Neutrophil (primary cell): Measurements from ENCODE around the gene GPR132.
A peak's percentile ranks its signal among the peaks of the same experiment; 100 is the strongest.
"Not testable (repeated sequence)": the region's sequence is repeated elsewhere in the genome, so short reads cannot be mapped to it uniquely, and the experiment has no call there.

Source experiments
- H3K27ac ChIP-seq: fragments of 200-600 bp; sonication (generic); 2 replicates; pipeline ENCODE4 v1.5.1; 2016; ENCODE audit warnings: mild to moderate bottlenecking, moderate library complexity
- H3K27me3 ChIP-seq: fragments of 200-600 bp; sonication (generic); 2 replicates; pipeline ENCODE4 v1.6.0; 2016; ENCODE audit warnings: mild to moderate bottlenecking
- H3K36me3 ChIP-seq: fragments of 200-600 bp; sonication (generic); 2 replicates; pipeline ENCODE4 v1.5.1; 2017
- H3K4me1 ChIP-seq, 2 experiments: fragments of 200-600 bp in 1 of 2; sonication (generic) in 1 of 2; 1 replicate in 1 of 2; 2 replicates in 1 of 2; pipeline versions ENCODE4 v1.5.1 to v1.6.1; 2013 to 2016; ENCODE audit warnings: low read depth in 1 of 2, low read length in 1 of 2, mild to moderate bottlenecking in 1 of 2, moderate library complexity in 1 of 2; ENCODE audit not compliant: control insufficient read depth in 1 of 2, insufficient read depth in 1 of 2
- H3K4me3 ChIP-seq, 2 experiments: fragments of 200-600 bp in 1 of 2; sonication (generic) in 1 of 2; 1 replicate in 1 of 2; 2 replicates in 1 of 2; pipeline ENCODE4 v1.5.1; 2013 to 2016; ENCODE audit warnings: low read depth in 1 of 2, low read length in 1 of 2, mild to moderate bottlenecking in 1 of 2, moderate library complexity in 1 of 2
- H3K9me3 ChIP-seq: fragments of 200-600 bp; sonication (generic); 2 replicates; pipeline ENCODE4 v1.5.1; 2016
- TF ChIP-seq, protein P1 (sequence below): fragments of 200-600 bp; sonication (generic); IDR thresholded peaks from 2 replicates; pipeline ENCODE4 v1.5.1; 2016; ENCODE audit warnings: antibody characterized with exemption

The GPR132 gene

DNA sequence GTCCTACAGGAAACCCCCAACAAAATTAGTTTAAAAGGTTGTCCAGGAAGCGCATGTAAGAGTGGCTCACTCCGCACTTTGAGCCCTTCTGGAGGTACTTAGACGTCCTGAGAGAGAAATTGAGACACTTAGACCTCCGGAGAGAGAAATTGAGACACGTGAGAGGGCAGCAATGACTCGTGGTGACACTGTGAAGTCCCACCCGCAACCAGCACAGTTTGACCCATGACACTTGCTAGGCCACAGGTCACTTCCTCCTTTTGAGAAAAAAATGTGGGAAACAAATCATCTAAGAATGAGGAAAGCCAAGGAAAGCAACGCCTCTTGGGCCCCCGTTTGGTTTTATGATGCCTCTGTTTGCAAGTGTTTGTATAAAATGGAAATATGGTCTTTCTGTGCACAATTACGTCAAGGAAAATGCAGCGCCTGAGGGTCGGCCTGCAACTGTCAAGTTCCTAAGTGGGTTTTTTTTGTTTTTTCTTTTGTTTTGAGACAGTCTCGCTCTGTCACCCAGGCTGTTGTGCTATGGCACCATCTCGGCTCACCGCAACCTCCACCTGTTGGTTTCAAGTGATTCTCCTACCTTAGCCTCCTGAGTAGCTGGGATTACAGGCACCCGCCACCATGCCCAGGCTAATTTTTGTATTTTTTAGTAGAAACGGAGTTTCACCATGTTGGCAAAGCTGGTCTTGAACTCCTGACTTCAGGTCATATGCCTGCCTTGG lies 30.8 kb downstream of the GPR132 start:
- Histone ChIP-seq H3K9me3 (no peaks in the 10 kb centered on the region), H3K4me1 (peaks cover 4% of the 10 kb centered on the region in 2 experiments), H3K4me3 (no peak overlapping the region), H3K27ac (no peak overlapping the region), H3K27me3 (peaks cover 18% of the 10 kb centered on the region), H3K36me3 (no peaks in the 10 kb centered on the region)
- TF ChIP-seq, protein P1, sequence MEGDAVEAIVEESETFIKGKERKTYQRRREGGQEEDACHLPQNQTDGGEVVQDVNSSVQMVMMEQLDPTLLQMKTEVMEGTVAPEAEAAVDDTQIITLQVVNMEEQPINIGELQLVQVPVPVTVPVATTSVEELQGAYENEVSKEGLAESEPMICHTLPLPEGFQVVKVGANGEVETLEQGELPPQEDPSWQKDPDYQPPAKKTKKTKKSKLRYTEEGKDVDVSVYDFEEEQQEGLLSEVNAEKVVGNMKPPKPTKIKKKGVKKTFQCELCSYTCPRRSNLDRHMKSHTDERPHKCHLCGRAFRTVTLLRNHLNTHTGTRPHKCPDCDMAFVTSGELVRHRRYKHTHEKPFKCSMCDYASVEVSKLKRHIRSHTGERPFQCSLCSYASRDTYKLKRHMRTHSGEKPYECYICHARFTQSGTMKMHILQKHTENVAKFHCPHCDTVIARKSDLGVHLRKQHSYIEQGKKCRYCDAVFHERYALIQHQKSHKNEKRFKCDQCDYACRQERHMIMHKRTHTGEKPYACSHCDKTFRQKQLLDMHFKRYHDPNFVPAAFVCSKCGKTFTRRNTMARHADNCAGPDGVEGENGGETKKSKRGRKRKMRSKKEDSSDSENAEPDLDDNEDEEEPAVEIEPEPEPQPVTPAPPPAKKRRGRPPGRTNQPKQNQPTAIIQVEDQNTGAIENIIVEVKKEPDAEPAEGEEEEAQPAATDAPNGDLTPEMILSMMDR: no peak

DNA sequence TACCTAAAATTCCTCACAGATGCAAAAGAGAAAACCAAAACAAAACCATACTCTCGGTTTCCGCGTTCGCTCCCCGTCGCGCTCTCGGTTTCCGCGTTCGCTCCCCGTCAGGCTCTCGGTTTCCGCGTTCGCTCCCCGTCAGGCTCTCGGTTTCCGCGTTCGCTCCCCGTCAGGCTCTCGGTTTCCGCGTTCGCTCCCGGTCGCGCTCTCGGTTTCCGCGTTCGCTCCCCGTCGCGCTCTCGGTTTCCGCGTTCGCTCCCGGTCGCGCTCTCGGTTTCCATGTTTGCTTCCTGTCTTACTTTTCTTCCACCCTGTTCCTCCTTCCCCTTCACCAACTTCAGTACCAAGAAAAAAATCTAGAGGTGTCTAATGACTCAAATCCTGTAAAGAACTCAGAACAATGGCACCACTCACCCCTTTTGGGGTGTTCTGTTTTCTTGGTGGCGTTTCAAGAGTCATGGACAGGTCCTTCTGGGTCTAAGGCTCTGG lies 31.8 kb downstream of the GPR132 start:
- Histone ChIP-seq H3K27ac (peak overlapping the region; percentile 55), H3K4me3 (peak overlapping the region; percentile 50 to 55), H3K27me3 (peaks cover 18% of the 10 kb centered on the region)
- not testable (repeated sequence) for H3K36me3 ChIP-seq, H3K9me3 ChIP-seq, H3K4me1 ChIP-seq

DNA sequence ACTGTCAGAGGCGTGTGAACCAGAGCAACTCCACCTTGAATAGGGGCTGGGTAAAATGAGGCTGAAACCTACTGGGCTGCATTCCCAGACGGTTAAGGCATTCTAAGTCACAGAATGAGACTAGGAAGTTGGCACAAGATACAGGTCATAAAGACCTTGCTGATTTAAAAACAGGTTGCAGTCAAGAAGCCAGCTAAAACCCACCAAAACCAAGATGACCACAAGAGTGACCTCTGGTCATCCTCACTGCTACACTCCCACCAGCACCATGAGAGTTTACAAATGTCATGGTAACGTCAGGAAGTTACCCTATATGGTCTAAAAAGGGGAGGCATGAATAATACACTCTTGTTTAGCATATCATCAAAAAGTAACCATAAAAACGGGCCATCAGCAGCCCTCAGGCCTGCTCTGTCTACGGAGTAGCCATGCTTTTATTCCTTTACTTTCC lies 32.8 kb downstream of the GPR132 start:
- not testable (repeated sequence) for H3K4me1 ChIP-seq, H3K4me3 ChIP-seq, H3K27ac ChIP-seq, H3K9me3 ChIP-seq, H3K36me3 ChIP-seq
- peaks cover 10% of the 10 kb centered on the region for H3K27me3 ChIP-seq

DNA sequence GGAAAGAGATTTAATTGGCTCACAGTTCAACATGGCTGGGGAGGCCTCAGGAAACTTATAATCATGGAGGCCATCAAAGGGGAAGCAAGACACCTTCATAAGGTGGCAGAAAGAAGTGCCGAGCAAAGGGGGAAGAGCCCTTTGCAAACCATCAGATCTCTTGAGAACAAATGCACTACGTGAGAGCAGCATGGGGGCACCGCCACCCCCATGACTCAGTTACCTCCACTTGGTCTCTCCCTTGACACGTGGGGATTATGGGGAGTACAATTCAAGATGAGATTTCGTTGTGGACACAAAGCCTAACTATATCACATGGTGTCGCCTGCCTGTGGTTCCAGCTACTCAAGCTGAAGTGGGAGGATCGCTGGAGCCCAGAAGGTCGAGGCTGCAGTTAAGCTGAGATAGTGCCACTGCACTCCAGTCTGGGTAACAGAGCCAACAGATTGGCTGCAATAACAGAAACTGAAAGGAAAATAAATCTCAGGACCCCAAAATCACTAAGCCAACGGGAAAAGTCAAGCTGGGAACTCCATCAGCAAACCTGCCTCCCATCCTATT lies 34.3 kb downstream of the GPR132 start:
- no peak overlapping the region for H3K4me3 ChIP-seq
- H3K4me1 ChIP-seq: peaks cover 4% of the 10 kb centered on the region in 2 experiments
- H3K27me3 ChIP-seq: no peaks in the 10 kb centered on the region
- TF ChIP-seq, protein P1: no peak
- no peaks in the 10 kb centered on the region for H3K9me3 ChIP-seq
- H3K36me3 ChIP-seq: no peaks in the 10 kb centered on the region
- H3K27ac ChIP-seq: no peak overlapping the region

DNA sequence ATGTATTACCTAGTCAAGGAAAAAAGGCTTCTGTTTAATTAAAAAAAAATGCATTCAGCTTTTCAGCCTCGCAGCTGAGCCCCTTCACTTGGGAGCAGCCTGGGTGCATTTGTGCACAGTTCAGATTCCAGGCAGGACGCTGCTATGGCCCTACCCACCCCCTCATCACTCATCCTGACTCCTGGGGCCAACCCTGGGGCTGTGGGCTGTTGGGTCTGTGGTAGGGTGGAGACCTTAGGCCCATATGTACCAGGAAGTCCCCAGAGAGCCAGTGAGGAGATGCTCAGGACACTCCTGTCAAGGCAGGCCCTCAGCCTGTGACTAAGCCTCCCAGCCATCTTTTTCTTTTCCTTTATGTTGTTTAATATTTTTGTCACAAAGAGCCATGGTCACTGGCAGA lies 35.0 kb downstream of the GPR132 start:
- H3K4me3 ChIP-seq: no peak overlapping the region
- peaks cover 4% of the 10 kb centered on the region in 2 experiments for H3K4me1 ChIP-seq
- H3K27me3 ChIP-seq: no peaks in the 10 kb centered on the region
- no peaks in the 10 kb centered on the region for H3K9me3 ChIP-seq
- TF ChIP-seq, protein P1: no peak
- H3K27ac ChIP-seq: no peak overlapping the region
- H3K36me3 ChIP-seq: no peaks in the 10 kb centered on the region

DNA sequence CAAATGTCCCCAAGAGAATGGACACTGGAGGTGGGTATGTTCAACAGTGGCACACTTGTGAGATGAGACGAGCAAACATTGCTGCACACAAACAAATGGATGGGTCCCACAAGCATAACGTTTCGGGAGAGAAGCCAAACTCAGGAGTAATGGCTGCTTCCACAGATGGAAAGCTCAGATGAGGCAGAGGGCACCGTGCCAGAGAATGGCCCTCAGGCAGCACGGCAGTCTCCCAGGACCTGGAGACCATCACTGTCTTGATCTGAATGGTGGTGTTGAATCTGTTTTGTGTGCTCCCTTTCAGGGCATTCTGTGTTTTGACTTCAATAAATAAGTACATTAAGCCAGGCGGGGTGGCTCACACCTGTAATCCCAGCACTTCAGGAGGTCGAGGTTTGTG lies 35.8 kb downstream of the GPR132 start:
- TF ChIP-seq, protein P1: no peak
- Histone ChIP-seq H3K27me3 (no peaks in the 10 kb centered on the region), H3K27ac (no peak overlapping the region), H3K4me1 (peaks cover 4% of the 10 kb centered on the region in 2 experiments), H3K36me3 (no peaks in the 10 kb centered on the region), H3K9me3 (no peaks in the 10 kb centered on the region), H3K4me3 (no peak overlapping the region)
